Panc1 (cell line): ENCODE results near the gene GPR101. TPM values are rescaled to one million over a fixed set of nuclear protein-coding genes. Genes with fewer than 3 reads are reported as not detected.

Experiments
- ATAC-seq: fragments of 200-7000 bp; cut with Tn5 transposase; 2 replicates; pipeline ENCODE4 v1.9.1; 2020; ENCODE audit warnings: mild to moderate bottlenecking, moderate library complexity
- BruUV-seq: library from RNA; stranded (reverse); fragments of 400-500 nt; replicated peaks from 2 replicates; lab custom pipeline; 2021; lab: Mats Ljungman, UMichigan
- CTCF ChIA-PET: fragments of 300-600 bp; sonication (Branson Sonifier 250); formaldehyde crosslinking; loops from one replicate; lab custom pipeline; 2022; ENCODE audit warnings: antibody characterized with exemption; lab: Charles Lee
- POLR2A ChIA-PET: fragments of 300-600 bp; sonication (Branson Sonifier 250); formaldehyde crosslinking; loops from one replicate; lab custom pipeline; 2022; ENCODE audit warnings: antibody characterized with exemption; lab: Charles Lee
- DNase-seq: peaks from one replicate; pipeline ENCODE4 v3.0.0-alpha.2; 2010; ENCODE audit warnings: low read depth, low spot score
- H3K27ac ChIP-seq: 2 replicates; pipeline ENCODE4 v1.5.1; 2011; ENCODE audit warnings: mild to moderate bottlenecking, low read length, inconsistent platforms
- H3K27me3 ChIP-seq: fragments of 200-500 bp; sonication (Bioruptor generic); 2 replicates; pipeline ENCODE4 v1.6.0; 2014; ENCODE audit warnings: low read length, inconsistent platforms; ENCODE audit not compliant: control insufficient read depth, insufficient read depth
- H3K36me3 ChIP-seq: fragments of 200-500 bp; sonication (Bioruptor generic); 2 replicates; pipeline ENCODE4 v1.5.1; 2014; ENCODE audit warnings: inconsistent platforms, mild to moderate bottlenecking, low read length, moderate library complexity; ENCODE audit not compliant: control insufficient read depth, insufficient read depth
- H3K4me1 ChIP-seq: 2 replicates; pipeline ENCODE4 v1.5.1; 2011; ENCODE audit warnings: inconsistent platforms, mild to moderate bottlenecking, low read length, moderate library complexity; ENCODE audit not compliant: control insufficient read depth, insufficient read depth
- H3K4me3 ChIP-seq, 2 experiments: 2 replicates each; pipeline ENCODE4 v1.5.1; 2011 to 2012; ENCODE audit warnings: low read depth in 2 of 2, low read length in 2 of 2, mild to moderate bottlenecking in 2 of 2, inconsistent platforms in 1 of 2, moderate library complexity in 1 of 2
- H3K9me3 ChIP-seq: fragments of 200-500 bp; sonication (Bioruptor generic); 2 replicates; pipeline ENCODE4 v1.5.1; 2014; ENCODE audit warnings: low read depth, mild to moderate bottlenecking, inconsistent platforms, low read length, moderate library complexity; ENCODE audit not compliant: control insufficient read depth, insufficient read depth
- POLR2AphosphoS5 ChIP-seq: IDR thresholded peaks from 2 replicates; pipeline ENCODE4 v1.6.1; 2012; ENCODE audit warnings: mild to moderate bottlenecking, low read depth, low read length, moderate library complexity
- SIN3A ChIP-seq: IDR thresholded peaks from 2 replicates; pipeline ENCODE4 v1.6.1; 2012; ENCODE audit warnings: low read depth, mild to moderate bottlenecking, low read length, moderate library complexity, borderline replicate concordance; ENCODE audit not compliant: insufficient read depth
- TCF7L2 ChIP-seq: IDR thresholded peaks from 2 replicates; pipeline ENCODE4 v1.6.1; 2011; ENCODE audit warnings: mild to moderate bottlenecking, low read depth, low read length, inconsistent platforms
- in situ Hi-C: cut with HindIII; loops from 2 replicates; pipeline ENCODE4 v1.10.0; 2016; ENCODE audit warnings: low sequenced_read_pairs, low pct_unique_long_range_greater_than_20kb
- intact Hi-C: fragments of 100-400 bp; cut with micrococcal nuclease; formaldehyde crosslinking; loops from one replicate; pipeline ENCODE4 v1.10.0; 2022; ENCODE audit not compliant: unreplicated experiment
- total RNA-seq: library from RNA; stranded (reverse); gene quantifications from one replicate; pipeline ENCODE4 v1.2.1, GENCODE V29; 2021; ENCODE audit not compliant: unreplicated experiment
- TF ChIP-seq, protein P1 (sequence below): fragments of 450-650 bp; IDR thresholded peaks from 2 replicates; pipeline ENCODE4 v1.5.1; 2017; ENCODE audit warnings: mild to moderate bottlenecking
- TF ChIP-seq, protein P2 (sequence below), 2 experiments: IDR thresholded peaks; 2 replicates each; pipeline ENCODE4 v1.6.1; 2011 to 2012; ENCODE audit warnings: low read depth in 2 of 2, control low read depth in 1 of 2, low read length in 1 of 2, mild to moderate bottlenecking in 1 of 2, moderate library complexity in 1 of 2; ENCODE audit not compliant: insufficient read depth in 1 of 2

The GPR101 gene
- total RNA-seq, 1 experiment from 2014 or later, result not detected

DNA sequence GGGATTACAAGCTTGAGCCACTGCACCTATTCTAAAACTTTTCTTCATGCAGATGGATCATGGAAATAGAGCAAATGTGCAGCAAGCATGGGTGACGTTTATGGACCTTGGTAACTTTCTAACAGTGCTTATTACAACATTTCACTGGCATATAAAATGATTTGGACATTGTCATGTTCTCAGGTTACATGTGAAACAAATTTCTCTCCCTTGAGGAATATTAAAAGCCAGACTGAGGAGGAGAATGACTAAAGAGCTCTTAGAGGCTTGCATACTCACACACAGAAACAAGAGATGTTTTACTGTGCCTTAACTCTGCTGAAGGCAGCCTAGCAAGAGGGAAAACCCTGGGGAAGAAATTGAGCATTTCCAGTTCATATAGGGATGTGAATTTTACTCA lies 38.6 kb upstream of the GPR101 start:
- in situ Hi-C loops, result no loop called here
- POLR2A ChIA-PET, result no interaction called here
- TF ChIP-seq, protein P1, sequence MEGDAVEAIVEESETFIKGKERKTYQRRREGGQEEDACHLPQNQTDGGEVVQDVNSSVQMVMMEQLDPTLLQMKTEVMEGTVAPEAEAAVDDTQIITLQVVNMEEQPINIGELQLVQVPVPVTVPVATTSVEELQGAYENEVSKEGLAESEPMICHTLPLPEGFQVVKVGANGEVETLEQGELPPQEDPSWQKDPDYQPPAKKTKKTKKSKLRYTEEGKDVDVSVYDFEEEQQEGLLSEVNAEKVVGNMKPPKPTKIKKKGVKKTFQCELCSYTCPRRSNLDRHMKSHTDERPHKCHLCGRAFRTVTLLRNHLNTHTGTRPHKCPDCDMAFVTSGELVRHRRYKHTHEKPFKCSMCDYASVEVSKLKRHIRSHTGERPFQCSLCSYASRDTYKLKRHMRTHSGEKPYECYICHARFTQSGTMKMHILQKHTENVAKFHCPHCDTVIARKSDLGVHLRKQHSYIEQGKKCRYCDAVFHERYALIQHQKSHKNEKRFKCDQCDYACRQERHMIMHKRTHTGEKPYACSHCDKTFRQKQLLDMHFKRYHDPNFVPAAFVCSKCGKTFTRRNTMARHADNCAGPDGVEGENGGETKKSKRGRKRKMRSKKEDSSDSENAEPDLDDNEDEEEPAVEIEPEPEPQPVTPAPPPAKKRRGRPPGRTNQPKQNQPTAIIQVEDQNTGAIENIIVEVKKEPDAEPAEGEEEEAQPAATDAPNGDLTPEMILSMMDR, result no peak
- TF ChIP-seq SIN3A, result no peak
- TF ChIP-seq TCF7L2, result no peak
- TF ChIP-seq, protein P2, sequence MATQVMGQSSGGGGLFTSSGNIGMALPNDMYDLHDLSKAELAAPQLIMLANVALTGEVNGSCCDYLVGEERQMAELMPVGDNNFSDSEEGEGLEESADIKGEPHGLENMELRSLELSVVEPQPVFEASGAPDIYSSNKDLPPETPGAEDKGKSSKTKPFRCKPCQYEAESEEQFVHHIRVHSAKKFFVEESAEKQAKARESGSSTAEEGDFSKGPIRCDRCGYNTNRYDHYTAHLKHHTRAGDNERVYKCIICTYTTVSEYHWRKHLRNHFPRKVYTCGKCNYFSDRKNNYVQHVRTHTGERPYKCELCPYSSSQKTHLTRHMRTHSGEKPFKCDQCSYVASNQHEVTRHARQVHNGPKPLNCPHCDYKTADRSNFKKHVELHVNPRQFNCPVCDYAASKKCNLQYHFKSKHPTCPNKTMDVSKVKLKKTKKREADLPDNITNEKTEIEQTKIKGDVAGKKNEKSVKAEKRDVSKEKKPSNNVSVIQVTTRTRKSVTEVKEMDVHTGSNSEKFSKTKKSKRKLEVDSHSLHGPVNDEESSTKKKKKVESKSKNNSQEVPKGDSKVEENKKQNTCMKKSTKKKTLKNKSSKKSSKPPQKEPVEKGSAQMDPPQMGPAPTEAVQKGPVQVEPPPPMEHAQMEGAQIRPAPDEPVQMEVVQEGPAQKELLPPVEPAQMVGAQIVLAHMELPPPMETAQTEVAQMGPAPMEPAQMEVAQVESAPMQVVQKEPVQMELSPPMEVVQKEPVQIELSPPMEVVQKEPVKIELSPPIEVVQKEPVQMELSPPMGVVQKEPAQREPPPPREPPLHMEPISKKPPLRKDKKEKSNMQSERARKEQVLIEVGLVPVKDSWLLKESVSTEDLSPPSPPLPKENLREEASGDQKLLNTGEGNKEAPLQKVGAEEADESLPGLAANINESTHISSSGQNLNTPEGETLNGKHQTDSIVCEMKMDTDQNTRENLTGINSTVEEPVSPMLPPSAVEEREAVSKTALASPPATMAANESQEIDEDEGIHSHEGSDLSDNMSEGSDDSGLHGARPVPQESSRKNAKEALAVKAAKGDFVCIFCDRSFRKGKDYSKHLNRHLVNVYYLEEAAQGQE (IDR thresholded peaks at IDR 0.05; ENCODE audit: insufficient read depth in 1 of 2, low read depth in 2 of 2, low read length in 1 of 2), result no peak
- no peak for TF ChIP-seq POLR2AphosphoS5
- BruUV-seq, result no TSS peak
- CTCF ChIA-PET, result no interaction called here
- intact Hi-C loops, result no loop called here
- H3K36me3 ChIP-seq, result no peaks in the 10 kb centered on the region
- ATAC-seq (no peak), DNase-seq (no peak)
- H3K27me3 ChIP-seq, result peaks cover 8% of the 10 kb centered on the region; the same call in 1 of the 2 replicates
- no peak overlapping the region for H3K27ac ChIP-seq
- H3K4me3 ChIP-seq, result no peak overlapping the region
- no peaks in the 10 kb centered on the region for H3K9me3 ChIP-seq
- H3K4me1 ChIP-seq, result no peaks in the 10 kb centered on the region

DNA sequence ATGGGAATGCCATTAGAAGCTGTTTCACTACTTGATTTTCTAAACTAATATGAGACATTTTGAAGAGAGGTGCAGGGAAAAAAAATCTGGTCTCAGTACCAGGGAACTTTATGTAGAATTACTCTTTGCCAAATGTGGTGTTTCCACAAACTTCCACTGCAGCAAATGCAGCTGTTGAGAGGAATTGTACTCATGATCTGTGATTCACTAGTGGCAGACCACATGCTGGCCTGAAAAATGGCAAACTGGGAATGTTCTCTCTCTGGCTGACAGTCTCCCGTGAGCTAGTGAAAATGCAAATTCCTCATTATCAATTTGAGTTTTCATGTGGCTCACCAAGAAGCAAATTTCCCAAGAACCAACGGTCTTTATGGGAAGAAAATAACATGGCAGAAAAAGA lies 37.8 kb upstream of the GPR101 start:
- no peak for TF ChIP-seq TCF7L2
- TF ChIP-seq, protein P2 (IDR thresholded peaks at IDR 0.05; ENCODE audit: insufficient read depth in 1 of 2, low read depth in 2 of 2, low read length in 1 of 2), result no peak
- TF ChIP-seq, protein P1, result no peak
- TF ChIP-seq SIN3A, result no peak
- TF ChIP-seq POLR2AphosphoS5, result no peak
- H3K4me1 ChIP-seq, result no peaks in the 10 kb centered on the region
- H3K4me3 ChIP-seq, result no peak overlapping the region
- POLR2A ChIA-PET, result no interaction called here
- CTCF ChIA-PET, result no interaction called here
- intact Hi-C loops, result no loop called here
- DNase-seq (no peak), ATAC-seq (no peak)
- in situ Hi-C loops, result no loop called here
- no TSS peak for BruUV-seq
- peaks cover 8% of the 10 kb centered on the region; the same call in 1 of the 2 replicates for H3K27me3 ChIP-seq
- no peak overlapping the region for H3K27ac ChIP-seq
- no peaks in the 10 kb centered on the region for H3K36me3 ChIP-seq
- H3K9me3 ChIP-seq, result no peaks in the 10 kb centered on the region
